NT2/D1 (cell line): ENCODE data around the gene NF1.
A peak's percentile ranks its signal among the peaks of the same experiment; 100 is the strongest.
"Not testable (repeated sequence)": the region's sequence is repeated elsewhere in the genome, so short reads cannot be mapped to it uniquely, and the experiment has no call there.

Experiments used
- DNase-seq: peaks from one replicate; pipeline ENCODE4 v3.0.0-alpha.2; 2011; ENCODE audit warnings: low read depth, low spot score
- H3K27me3 ChIP-seq: 2 replicates; pipeline ENCODE4 v1.6.0; 2011; ENCODE audit warnings: mild to moderate bottlenecking; ENCODE audit not compliant: insufficient read length, insufficient read depth
- H3K36me3 ChIP-seq: 2 replicates; pipeline ENCODE4 v1.6.1; 2011; ENCODE audit warnings: mild to moderate bottlenecking, low read length, mixed read lengths; ENCODE audit not compliant: insufficient read depth, insufficient read length
- H3K4me1 ChIP-seq: 2 replicates; pipeline ENCODE4 v1.5.1; 2011; ENCODE audit not compliant: insufficient read depth, insufficient read length
- H3K4me3 ChIP-seq: 2 replicates; pipeline ENCODE4 v1.5.1; 2011; ENCODE audit warnings: low read depth; ENCODE audit not compliant: insufficient read length
- H3K9ac ChIP-seq: 2 replicates; pipeline ENCODE4 v1.6.0; 2011; ENCODE audit warnings: low read depth; ENCODE audit not compliant: insufficient read length
- H3K9me3 ChIP-seq: 2 replicates; pipeline ENCODE4 v1.5.1; 2011; ENCODE audit warnings: mild to moderate bottlenecking, low read length; ENCODE audit not compliant: insufficient read depth
- SUZ12 ChIP-seq: IDR thresholded peaks from 2 replicates; pipeline ENCODE4 v1.6.1; 2011; ENCODE audit not compliant: insufficient read length, insufficient read depth; ENCODE audit errors: extremely low read depth
- YY1 ChIP-seq: IDR thresholded peaks from 2 replicates; pipeline ENCODE4 v1.6.1; 2011; ENCODE audit not compliant: insufficient read length, insufficient read depth
- ZNF274 ChIP-seq: IDR thresholded peaks from 2 replicates; pipeline ENCODE4 v1.6.1; 2011; ENCODE audit warnings: mild to moderate bottlenecking, low read depth, low read length

NF1 gene

DNA sequence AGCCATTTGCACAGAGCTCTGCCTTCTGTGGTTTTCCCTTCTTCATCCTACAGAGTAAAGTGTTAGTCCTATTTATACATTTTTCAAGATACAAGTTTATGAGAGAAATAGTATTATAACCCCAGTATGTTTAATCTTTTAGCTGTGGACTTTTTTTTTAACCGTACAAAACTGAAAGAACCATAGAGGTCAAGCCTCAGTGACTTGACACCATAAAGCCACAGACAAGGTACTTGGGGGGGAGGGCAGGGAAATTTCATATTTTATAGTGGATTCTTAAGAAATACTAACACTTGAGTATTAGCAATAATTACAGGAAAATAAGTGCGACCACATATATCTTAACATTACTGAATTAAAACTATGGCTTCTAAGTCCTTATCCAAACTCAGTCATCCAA is 279.7 kb downstream of the NF1 start:
- no peak for DNase-seq
- no peak for TF ChIP-seq ZNF274
- TF ChIP-seq SUZ12 = no peak
- TF ChIP-seq YY1 = no peak
- Histone ChIP-seq H3K36me3 (peaks cover 6% of the 10 kb centered on the region), H3K4me3 (no peak overlapping the region), H3K27me3 (no peaks in the 10 kb centered on the region), H3K9ac (no peak overlapping the region), H3K9me3 (no peaks in the 10 kb centered on the region), H3K4me1 (no peaks in the 10 kb centered on the region)

DNA sequence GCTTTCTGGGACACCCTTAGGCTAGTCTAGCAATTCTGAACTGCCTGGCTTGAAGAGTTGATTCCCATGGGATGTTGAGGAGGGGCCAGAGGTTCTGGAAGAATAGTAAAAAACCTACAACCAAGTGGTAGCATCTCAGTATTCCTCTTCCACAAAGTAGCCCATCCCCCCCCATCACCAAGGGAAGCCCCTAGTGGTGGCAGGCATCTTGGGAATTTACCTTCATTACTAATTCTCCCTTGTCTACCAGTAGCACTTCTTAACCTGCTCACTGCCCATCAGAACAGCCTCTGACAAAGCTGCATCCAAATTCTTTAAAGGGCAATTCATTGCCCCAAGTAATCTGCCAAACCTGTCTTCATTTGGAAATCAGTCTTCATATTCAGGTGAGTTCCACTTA is 283.9 kb downstream of the NF1 start:
- H3K4me1 ChIP-seq = no peaks in the 10 kb centered on the region
- TF ChIP-seq SUZ12 = no peak
- no peaks in the 10 kb centered on the region for H3K27me3 ChIP-seq
- no peak overlapping the region for H3K9ac ChIP-seq
- peak; percentile 16 for DNase-seq
- peaks cover 4% of the 10 kb centered on the region for H3K36me3 ChIP-seq
- no peak overlapping the region for H3K4me3 ChIP-seq
- no peaks in the 10 kb centered on the region for H3K9me3 ChIP-seq

DNA sequence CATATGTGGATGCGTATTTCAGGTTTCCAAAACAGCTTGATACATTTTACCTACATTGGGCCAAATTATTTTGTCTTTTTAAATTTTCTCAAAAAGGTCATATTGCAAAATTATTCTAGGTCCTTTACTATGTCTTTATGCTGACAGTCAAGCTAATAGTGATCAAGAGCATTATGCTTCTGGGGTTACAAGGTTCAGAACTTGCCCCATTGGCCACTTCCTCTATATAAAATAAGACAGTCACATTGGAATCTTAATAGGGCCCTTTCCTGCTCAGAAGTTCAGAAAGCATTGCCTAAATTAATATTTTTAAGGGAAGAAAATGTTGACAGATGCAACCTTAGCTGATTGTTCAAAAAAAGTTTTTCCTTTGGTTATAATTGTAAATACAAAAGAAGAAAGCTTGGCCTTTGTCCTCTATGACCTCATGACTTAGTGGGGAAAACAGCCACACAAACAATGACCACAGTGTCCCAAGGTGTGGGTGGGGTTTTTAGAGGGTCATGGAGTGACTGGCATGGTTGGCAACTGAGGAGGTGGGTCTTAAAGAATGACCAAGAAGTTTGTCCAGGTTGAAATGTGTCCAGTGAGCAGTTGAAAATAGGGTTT is 284.9 kb downstream of the NF1 start:
- DNase-seq = no peak
- Histone ChIP-seq H3K36me3 (no peaks in the 10 kb centered on the region), H3K9ac (no peak overlapping the region), H3K4me3 (no peak overlapping the region), H3K4me1 (no peaks in the 10 kb centered on the region), H3K27me3 (no peaks in the 10 kb centered on the region), H3K9me3 (no peaks in the 10 kb centered on the region)
- TF ChIP-seq SUZ12 (no peak), YY1 (no peak), ZNF274 (no peak)

DNA sequence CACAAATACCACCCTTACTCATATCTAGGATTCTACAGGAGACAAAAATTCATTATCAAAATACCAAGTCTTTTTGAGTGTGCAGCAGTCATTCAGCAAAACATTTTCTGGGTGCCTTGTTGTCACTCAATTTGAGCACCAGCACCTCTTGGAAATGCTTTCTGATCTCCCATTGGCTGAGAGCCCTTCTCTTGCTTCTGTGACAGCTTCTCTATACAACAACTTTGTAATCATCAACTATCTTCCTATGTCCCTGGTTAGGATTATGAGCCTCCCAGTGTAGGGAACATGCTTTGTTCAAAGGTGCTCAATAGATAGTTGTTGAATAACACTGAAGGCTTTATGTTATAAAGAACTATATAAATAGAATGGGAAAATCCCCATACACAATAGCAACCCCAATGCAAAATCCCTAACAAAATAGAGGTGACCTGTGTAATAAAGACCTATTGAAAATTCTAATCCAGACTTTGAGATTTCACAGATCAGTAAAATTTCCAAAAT is 286.4 kb downstream of the NF1 start:
- TF ChIP-seq YY1 (no peak), SUZ12 (no peak), ZNF274 (no peak)
- H3K4me3 ChIP-seq = no peak overlapping the region
- no peak for DNase-seq

DNA sequence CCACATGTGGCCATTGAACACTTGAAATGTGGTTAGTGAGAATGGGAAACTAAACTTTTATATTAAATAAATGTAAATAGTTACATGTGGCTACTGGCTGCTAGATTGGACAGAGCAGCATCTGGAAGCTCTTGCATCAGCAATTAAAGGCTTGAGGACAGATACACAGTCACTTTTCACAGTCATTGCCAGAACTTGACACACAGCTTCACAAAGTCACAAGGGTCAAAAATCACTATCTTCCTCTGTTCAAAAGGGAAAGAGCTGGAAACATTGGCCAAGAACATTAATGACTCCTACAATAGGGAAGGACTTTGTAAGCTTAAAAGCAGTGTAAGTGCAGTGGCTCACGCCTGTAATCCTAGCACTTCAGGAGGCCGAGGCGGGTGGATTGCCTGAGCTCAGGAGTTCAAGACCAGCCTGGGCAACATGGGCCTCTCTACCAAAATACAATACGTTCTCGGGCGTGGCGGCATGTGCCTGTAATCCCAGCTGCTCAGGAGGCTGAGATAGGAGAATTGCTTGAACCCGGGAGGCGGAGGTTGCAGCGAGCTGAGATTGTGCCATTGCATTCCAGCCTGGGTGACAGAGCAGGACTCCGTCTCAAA is 288.0 kb downstream of the NF1 start:
- not testable (repeated sequence) for H3K36me3 ChIP-seq, H3K9me3 ChIP-seq, H3K4me3 ChIP-seq, H3K9ac ChIP-seq, H3K27me3 ChIP-seq, H3K4me1 ChIP-seq, DNase-seq

More for the DNA sequence above, 286.4 kb downstream of the NF1 start:
- Histone ChIP-seq H3K36me3 (no peaks in the 10 kb centered on the region), H3K9ac (no peak overlapping the region), H3K27me3 (no peaks in the 10 kb centered on the region), H3K9me3 (no peaks in the 10 kb centered on the region), H3K4me1 (no peaks in the 10 kb centered on the region)

DNA sequence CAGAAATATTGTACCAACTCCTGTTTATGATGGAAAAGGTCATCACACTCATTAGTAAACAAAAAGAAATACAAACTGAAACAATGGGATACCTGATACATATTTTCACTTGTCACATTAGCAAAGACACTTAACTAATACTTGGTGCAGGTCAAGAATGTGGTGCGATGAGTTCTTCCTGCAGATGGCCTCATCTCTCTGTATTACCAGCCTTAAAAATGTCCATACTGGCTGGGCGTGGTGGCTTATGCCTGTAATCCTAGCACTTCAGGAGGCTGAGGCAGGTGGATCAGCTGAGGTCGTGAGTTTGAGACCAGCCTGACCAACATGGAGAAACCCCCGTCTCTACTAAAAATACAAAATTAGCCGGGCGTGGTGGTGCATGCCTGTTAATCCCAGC is 288.7 kb downstream of the NF1 start:
- not testable (repeated sequence) for H3K9ac ChIP-seq, H3K4me3 ChIP-seq, H3K27me3 ChIP-seq, H3K36me3 ChIP-seq, DNase-seq, H3K9me3 ChIP-seq, H3K4me1 ChIP-seq

DNA sequence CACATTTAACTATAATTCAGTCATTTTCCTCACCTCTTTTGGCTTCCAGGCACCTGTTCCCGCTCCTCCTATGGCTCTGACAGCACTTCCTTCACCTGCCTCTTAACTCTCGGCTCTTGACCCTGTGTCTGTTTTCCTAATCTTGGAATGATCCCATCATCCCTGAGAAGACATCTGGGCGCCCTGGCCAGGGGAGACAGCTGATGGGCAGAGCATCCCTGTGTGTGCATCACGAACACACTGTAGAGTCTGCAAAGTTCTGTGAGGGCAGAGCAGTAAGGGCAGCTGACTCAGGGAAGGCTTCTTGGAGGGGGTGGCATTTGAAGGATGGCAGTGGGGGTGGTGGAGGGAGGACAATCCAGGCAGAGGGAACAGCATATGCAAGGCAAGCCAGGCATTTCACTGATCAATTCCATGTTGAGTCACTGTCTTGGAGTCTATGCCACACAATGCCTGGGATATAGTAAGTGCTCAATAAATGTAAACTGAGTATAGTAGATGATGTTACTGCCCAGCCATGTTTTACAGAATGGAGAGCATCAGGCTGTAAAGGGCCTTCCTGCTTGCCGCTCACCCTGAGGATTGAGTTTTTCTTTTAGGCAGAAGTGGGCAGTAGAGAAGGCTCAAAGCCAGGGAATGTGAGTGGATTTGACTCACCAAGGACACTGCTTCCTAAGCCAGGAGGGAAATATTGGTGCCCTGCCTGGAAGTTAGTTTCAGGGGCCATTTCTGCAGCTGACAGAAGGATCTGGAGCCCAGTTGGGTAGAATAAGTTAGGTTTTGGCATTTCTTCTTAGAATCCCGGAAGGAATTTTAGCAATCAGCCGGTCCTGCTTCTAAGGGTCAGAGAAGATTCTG is 290.9 kb downstream of the NF1 start:
- Histone ChIP-seq H3K36me3 (no peaks in the 10 kb centered on the region), H3K4me1 (peaks cover 5% of the 10 kb centered on the region), H3K4me3 (no peak overlapping the region), H3K9me3 (no peaks in the 10 kb centered on the region), H3K9ac (no peak overlapping the region), H3K27me3 (peaks cover 3% of the 10 kb centered on the region)
- TF ChIP-seq SUZ12 = no peak
- no peak for DNase-seq
